GM12873 (cell line): ENCODE measurements around the gene FRMD4A.

Experiments
- TF ChIP-seq, protein P1 (sequence below): IDR thresholded peaks from 2 replicates; pipeline ENCODE4 v1.5.1; 2012; ENCODE audit warnings: low read depth, mild to moderate bottlenecking, moderate library complexity, low read length, control low read depth; ENCODE audit not compliant: insufficient read depth; ENCODE audit errors: missing control alignments

FRMD4A gene

GRCh38 chr10:14185316-14186045 lies 145.2 kb downstream of the FRMD4A start:
- TF ChIP-seq, protein P1, sequence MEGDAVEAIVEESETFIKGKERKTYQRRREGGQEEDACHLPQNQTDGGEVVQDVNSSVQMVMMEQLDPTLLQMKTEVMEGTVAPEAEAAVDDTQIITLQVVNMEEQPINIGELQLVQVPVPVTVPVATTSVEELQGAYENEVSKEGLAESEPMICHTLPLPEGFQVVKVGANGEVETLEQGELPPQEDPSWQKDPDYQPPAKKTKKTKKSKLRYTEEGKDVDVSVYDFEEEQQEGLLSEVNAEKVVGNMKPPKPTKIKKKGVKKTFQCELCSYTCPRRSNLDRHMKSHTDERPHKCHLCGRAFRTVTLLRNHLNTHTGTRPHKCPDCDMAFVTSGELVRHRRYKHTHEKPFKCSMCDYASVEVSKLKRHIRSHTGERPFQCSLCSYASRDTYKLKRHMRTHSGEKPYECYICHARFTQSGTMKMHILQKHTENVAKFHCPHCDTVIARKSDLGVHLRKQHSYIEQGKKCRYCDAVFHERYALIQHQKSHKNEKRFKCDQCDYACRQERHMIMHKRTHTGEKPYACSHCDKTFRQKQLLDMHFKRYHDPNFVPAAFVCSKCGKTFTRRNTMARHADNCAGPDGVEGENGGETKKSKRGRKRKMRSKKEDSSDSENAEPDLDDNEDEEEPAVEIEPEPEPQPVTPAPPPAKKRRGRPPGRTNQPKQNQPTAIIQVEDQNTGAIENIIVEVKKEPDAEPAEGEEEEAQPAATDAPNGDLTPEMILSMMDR, result no peak

GRCh38 chr10:14184841-14185315 lies 145.8 kb downstream of the FRMD4A start:
- TF ChIP-seq, protein P1, result no peak

DNA sequence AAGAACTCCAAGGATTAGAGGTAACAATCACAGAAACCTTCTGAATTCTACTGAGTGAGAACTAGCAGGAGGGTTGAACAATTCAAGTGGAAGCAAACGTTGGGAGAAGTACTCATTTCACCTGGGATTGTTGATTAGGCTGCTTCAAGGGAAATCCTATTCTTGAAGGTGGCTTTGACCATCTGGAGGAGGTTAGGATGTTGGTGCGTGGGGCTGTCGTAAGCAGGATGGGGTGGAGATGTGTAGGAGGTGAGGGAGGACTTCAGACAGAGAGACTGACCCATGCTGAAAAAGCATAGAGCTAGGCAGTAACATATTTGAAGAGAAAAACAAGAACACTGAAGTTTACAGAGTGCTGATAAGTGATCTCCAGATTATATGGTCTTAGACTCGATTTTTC lies 147.9 kb downstream of the FRMD4A start:
- TF ChIP-seq, protein P1, result no peak

- TF ChIP-seq, protein P1, result no peak
These were observed 149.2 kb downstream of the FRMD4A start for GRCh38 chr10:14181567-14181936.

GRCh38 chr10:14180911-14181566 lies 149.7 kb downstream of the FRMD4A start:
- TF ChIP-seq, protein P1, result no peak

GRCh38 chr10:14179251-14179650 lies 151.5 kb downstream of the FRMD4A start:
- TF ChIP-seq, protein P1, result no peak

GRCh38 chr10:14173706-14174594 lies 156.8 kb downstream of the FRMD4A start:
- TF ChIP-seq, protein P1, result no peak
